BLaER1 (cell line): ENCODE data around the gene MAML3.

ENCODE experiments used
- H3K27ac ChIP-seq: shearing (Covaris generic); formaldehyde crosslinking; 2 replicates; pipeline ENCODE4 v1.8.1; 2022
- H3K27me3 ChIP-seq: shearing (Covaris generic); formaldehyde crosslinking; 2 replicates; pipeline ENCODE4 v1.8.1; 2022
- H3K36me3 ChIP-seq: shearing (Covaris generic); formaldehyde crosslinking; 2 replicates; pipeline ENCODE4 v1.8.1; 2022
- H3K4me1 ChIP-seq: shearing (Covaris generic); formaldehyde crosslinking; 2 replicates; pipeline ENCODE4 v1.8.1; 2022
- H3K4me2 ChIP-seq: shearing (Covaris generic); formaldehyde crosslinking; 2 replicates; pipeline ENCODE4 v1.8.1; 2022
- H3K4me3 ChIP-seq: shearing (Covaris generic); formaldehyde crosslinking; 2 replicates; pipeline ENCODE4 v1.8.1; 2022
- H3K9ac ChIP-seq: shearing (Covaris generic); formaldehyde crosslinking; 2 replicates; pipeline ENCODE4 v1.8.1; 2022
- H3K9me3 ChIP-seq: shearing (Covaris generic); formaldehyde crosslinking; 2 replicates; pipeline ENCODE4 v1.8.1; 2022
- H4K20me1 ChIP-seq: shearing (Covaris generic); formaldehyde crosslinking; 2 replicates; pipeline ENCODE4 v1.8.1; 2022
- Cebpa-rat ChIP-seq: shearing (Covaris generic); IDR thresholded peaks from 2 replicates; pipeline ENCODE4 v1.8.1; 2022

MAML3 gene

GRCh38 chr4:139844057-139844456 lies 309.9 kb downstream of the MAML3 start:
- Histone ChIP-seq H3K27ac (no peak overlapping the region), H3K9ac (no peak overlapping the region), H3K4me1 (no peaks in the 10 kb centered on the region), H3K27me3 (no peaks in the 10 kb centered on the region), H4K20me1 (no peaks in the 10 kb centered on the region; the same call in 1 of the 2 replicates), H3K4me2 (no peak overlapping the region), H3K4me3 (no peak overlapping the region), H3K36me3 (0 out of 2 replicates have a peak, but pooled peaks cover 4% of the 10 kb centered on the region), H3K9me3 (no peaks in the 10 kb centered on the region)
- TF ChIP-seq Cebpa-rat = no peak

DNA sequence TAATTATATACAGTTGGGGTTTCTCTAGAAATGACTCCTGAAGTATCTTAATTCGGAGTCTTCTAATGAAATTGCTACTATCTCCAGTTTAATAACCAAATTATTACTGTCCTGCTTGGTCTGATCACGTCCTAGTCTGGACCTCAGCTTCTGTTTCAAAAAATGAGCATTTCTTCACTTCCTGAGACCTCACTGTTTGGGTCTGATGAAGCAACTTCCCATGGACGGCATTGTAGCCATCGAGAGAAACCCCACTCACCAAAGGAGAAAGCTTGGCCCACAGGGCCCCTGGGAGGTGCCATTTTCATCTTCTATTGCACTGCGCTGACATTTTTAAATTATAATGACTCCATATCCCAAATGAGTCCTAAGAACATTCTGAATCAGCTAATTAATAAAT lies 310.3 kb downstream of the MAML3 start:
- 0 out of 2 replicates have a peak, but pooled peaks cover 4% of the 10 kb centered on the region for H3K36me3 ChIP-seq
- no peak overlapping the region for H3K27ac ChIP-seq
- TF ChIP-seq Cebpa-rat = no peak
- no peaks in the 10 kb centered on the region for H3K4me1 ChIP-seq
- H3K27me3 ChIP-seq = no peaks in the 10 kb centered on the region
- H3K4me2 ChIP-seq = no peak overlapping the region
- H4K20me1 ChIP-seq = no peaks in the 10 kb centered on the region; the same call in 1 of the 2 replicates
- no peak overlapping the region for H3K9ac ChIP-seq
- no peak overlapping the region for H3K4me3 ChIP-seq
- no peaks in the 10 kb centered on the region for H3K9me3 ChIP-seq

DNA sequence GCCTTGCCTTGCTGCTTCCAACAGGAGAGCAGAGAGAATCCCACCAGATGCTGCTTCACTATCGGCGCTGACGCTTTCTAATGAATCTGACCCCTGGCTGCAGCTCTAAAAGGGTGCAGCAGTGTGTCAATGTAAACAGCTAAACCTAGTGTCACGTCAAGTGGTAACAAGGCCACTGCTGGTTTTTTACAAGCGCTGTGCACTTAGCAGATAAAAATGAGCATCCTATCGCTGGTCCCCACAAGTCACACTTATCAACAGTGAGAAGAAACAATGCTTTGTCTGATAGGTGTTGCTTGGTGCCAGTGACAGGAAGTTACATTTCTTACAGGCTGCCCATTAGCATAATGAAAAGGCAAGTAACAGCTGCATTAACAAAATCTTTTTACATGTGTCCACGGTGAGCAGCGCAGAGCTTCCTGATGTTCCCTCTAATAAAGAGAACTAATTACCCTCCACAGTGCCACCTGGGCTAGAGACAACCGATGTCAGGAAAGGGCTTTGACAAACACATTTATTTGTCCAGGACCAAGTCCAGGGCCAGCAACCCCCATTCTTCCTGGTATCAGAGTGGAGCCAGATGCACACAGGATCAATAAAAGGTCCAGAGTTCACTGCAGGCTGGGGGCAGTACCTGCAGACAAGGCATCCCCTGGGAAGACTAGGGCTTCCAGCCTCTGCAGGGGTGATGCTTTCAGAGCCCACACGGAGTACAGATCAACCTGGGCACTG lies 312.4 kb downstream of the MAML3 start:
- no peak overlapping the region for H3K4me2 ChIP-seq
- H3K4me1 ChIP-seq = no peaks in the 10 kb centered on the region
- no peak for TF ChIP-seq Cebpa-rat

DNA sequence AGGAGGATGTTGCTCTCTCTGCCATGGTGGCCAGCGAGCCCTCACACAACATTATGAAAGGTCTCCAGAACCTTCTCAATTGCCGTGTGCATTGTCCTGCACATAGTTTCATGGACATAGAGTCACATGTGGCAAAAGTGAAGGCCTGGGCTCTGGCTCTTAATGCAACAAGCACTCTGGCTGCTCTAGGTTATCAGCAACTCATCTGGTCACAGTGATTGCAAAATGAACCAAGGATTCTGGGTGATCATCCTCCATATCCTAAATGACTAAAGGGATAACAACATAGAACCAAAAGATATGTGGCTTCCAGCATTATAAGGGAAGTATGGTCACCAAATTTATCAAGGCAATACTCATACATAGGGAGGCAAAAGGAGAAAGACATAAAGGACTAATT lies 313.2 kb downstream of the MAML3 start:
- no peak overlapping the region for H3K4me2 ChIP-seq
- no peak for TF ChIP-seq Cebpa-rat
- no peaks in the 10 kb centered on the region for H3K9me3 ChIP-seq
- H3K4me1 ChIP-seq = no peaks in the 10 kb centered on the region
- H4K20me1 ChIP-seq = no peaks in the 10 kb centered on the region; the same call in 1 of the 2 replicates
- 0 out of 2 replicates have a peak, but pooled peaks cover 4% of the 10 kb centered on the region for H3K36me3 ChIP-seq
- no peak overlapping the region for H3K4me3 ChIP-seq
- no peak overlapping the region for H3K9ac ChIP-seq
- H3K27me3 ChIP-seq = no peaks in the 10 kb centered on the region
- no peak overlapping the region for H3K27ac ChIP-seq

More for the DNA sequence above, 312.4 kb downstream of the MAML3 start:
- Histone ChIP-seq H3K9me3 (no peaks in the 10 kb centered on the region), H3K36me3 (0 out of 2 replicates have a peak, but pooled peaks cover 4% of the 10 kb centered on the region), H3K27me3 (no peaks in the 10 kb centered on the region), H3K27ac (no peak overlapping the region), H3K9ac (no peak overlapping the region), H4K20me1 (no peaks in the 10 kb centered on the region; the same call in 1 of the 2 replicates), H3K4me3 (no peak overlapping the region)

DNA sequence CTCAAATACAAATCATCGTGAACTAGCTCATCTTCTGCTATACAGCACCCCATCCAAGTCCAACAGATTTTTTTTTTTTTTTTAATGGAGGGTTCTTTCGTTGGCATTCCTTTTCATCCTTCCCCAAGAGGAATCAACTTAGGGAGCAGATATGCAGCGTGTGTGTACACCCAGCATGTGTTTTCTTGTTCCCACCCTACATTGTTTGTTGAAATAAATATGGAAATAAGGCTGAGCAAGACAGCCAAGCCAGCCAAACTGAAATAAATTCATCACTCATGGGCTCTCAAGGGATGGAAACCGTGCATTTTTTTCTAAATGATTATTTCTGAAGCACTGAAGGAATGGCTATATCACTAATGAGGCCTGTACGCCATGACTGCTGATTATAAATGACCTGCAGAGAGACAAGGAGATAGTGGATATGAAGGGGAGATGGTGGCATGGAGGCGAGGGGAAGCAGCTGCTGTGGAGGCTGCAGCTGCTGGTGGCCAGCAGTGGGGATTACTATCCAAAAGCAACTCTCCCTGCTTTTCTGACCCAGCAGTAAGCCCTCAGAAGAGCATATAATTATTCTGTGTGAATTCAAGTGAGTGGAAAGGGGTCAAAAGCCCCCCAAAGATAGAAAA lies 314.5 kb downstream of the MAML3 start:
- Histone ChIP-seq H3K9me3 (no peaks in the 10 kb centered on the region), H3K27me3 (no peaks in the 10 kb centered on the region), H3K9ac (no peak overlapping the region), H4K20me1 (no peaks in the 10 kb centered on the region; the same call in 1 of the 2 replicates), H3K27ac (no peak overlapping the region), H3K4me3 (no peak overlapping the region), H3K4me2 (no peak overlapping the region), H3K4me1 (peaks cover 6% of the 10 kb centered on the region), H3K36me3 (0 out of 2 replicates have a peak, but pooled peaks cover 2% of the 10 kb centered on the region)
- no peak for TF ChIP-seq Cebpa-rat

DNA sequence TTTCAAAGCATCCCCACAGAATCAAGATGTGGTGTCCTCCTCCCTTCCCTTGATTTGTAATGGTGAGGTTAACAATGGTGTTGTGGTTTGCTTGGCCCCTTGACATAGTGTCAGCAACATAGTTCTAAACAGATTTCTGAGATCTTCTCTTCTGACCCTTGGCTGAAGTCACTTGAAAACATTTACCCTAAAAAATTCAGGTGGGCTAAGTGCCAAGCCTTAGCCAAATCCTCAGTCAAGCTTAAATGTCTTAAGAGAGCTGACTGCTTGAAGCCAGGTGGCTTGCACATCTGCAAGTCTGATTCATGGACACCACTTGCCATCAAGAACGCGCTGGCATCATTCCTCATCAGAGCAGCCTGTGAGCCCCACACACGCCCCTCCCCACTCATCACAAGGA lies 315.2 kb downstream of the MAML3 start:
- Histone ChIP-seq H3K36me3 (no peaks in the 10 kb centered on the region), H3K4me3 (no peak overlapping the region), H3K9ac (no peak overlapping the region), H3K27ac (no peak overlapping the region), H3K9me3 (no peaks in the 10 kb centered on the region), H3K4me1 (peaks cover 14% of the 10 kb centered on the region), H3K27me3 (no peaks in the 10 kb centered on the region), H4K20me1 (no peaks in the 10 kb centered on the region; the same call in 1 of the 2 replicates), H3K4me2 (no peak overlapping the region)
- no peak for TF ChIP-seq Cebpa-rat

GRCh38 chr4:139834981-139835391 lies 319.0 kb downstream of the MAML3 start:
- peak overlapping the region; percentile 34 for H3K4me2 ChIP-seq
- H3K4me1 ChIP-seq = peaks cover 24% of the 10 kb centered on the region
- H4K20me1 ChIP-seq = no peaks in the 10 kb centered on the region
- TF ChIP-seq Cebpa-rat = no peak
- no peaks in the 10 kb centered on the region for H3K27me3 ChIP-seq
- no peak overlapping the region for H3K9ac ChIP-seq
- H3K27ac ChIP-seq = no peak overlapping the region
- no peak overlapping the region for H3K4me3 ChIP-seq
- H3K9me3 ChIP-seq = no peaks in the 10 kb centered on the region; the same call in 1 of the 2 replicates
- peaks cover 14% of the 10 kb centered on the region for H3K36me3 ChIP-seq

DNA sequence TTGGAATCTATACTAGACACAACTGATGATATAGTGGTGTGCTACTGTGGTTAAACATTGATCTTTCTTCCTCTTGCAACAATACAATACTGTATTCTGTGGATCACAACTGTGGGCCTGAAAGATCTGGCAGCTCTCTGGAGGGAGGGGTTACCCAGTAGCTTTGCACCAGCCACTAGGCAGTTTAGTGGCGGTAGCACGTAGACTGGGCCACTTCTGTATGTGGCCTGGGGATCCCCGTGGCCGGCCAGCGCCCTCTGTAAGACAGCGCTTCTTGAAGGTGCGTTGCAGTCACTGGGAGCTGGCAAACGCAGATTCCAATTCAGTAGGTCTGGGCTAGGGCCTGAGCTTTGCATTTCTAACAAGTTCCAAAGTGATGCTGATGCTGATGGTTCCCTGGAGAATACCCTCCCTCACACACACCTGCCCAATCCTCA lies 319.7 kb downstream of the MAML3 start:
- no peaks in the 10 kb centered on the region; the same call in 1 of the 2 replicates for H3K9me3 ChIP-seq
- H3K4me2 ChIP-seq = peak overlapping the region; percentile 34
- H3K4me3 ChIP-seq = no peak overlapping the region
- H3K27ac ChIP-seq = no peak overlapping the region
- no peak for TF ChIP-seq Cebpa-rat
- peaks cover 14% of the 10 kb centered on the region for H3K36me3 ChIP-seq
- H4K20me1 ChIP-seq = no peaks in the 10 kb centered on the region
- peaks cover 24% of the 10 kb centered on the region for H3K4me1 ChIP-seq
- no peaks in the 10 kb centered on the region for H3K27me3 ChIP-seq
- no peak overlapping the region for H3K9ac ChIP-seq

GRCh38 chr4:139833151-139833910 lies 320.7 kb downstream of the MAML3 start:
- Histone ChIP-seq H3K4me1 (peaks cover 24% of the 10 kb centered on the region), H3K9me3 (no peaks in the 10 kb centered on the region; the same call in 1 of the 2 replicates), H3K4me2 (peak overlapping the region; percentile 20), H3K9ac (no peak overlapping the region), H4K20me1 (no peaks in the 10 kb centered on the region), H3K27me3 (no peaks in the 10 kb centered on the region), H3K27ac (no peak overlapping the region), H3K4me3 (no peak overlapping the region), H3K36me3 (peaks cover 14% of the 10 kb centered on the region)
- no peak for TF ChIP-seq Cebpa-rat
